ENCODE measurements around the gene NPHP3. TPM values are rescaled to one million over a fixed set of nuclear protein-coding genes. Genes with fewer than 3 reads are reported as not detected.

The NPHP3 gene
- total RNA-seq, 1 experiment from 2014 or later = 10.8 TPM

GRCh38 chr3:132721479-132722164, 587 bp downstream of the NPHP3 start:
- H3K27ac Mint-ChIP-seq = peak overlapping the region; percentile 86 to 95 (median 94); a peak in 6 of 7 replicates
- H3K4ac ChIP-seq (ENCODE audit: low read depth, low read length) = no peak overlapping the region
- peak overlapping the region; percentile 62 for H3K9ac ChIP-seq (ENCODE audit: extremely low read depth, insufficient read length, low read length)
- H2AFZ ChIP-seq (ENCODE audit: low read length) = no peak overlapping the region
- H3K4me1 ChIP-seq (ENCODE audit: insufficient read depth, low read length) = no peaks in the 10 kb centered on the region; the same call in 1 of the 2 replicates
- H3K23me2 ChIP-seq (ENCODE audit: insufficient read length, low read depth, low read length, poor library complexity, severe bottlenecking) = peaks cover 2% of the 10 kb centered on the region
- no peak overlapping the region for H2BK15ac ChIP-seq (ENCODE audit: low read depth, low read length)
- H4K8ac ChIP-seq (replicated peaks; ENCODE audit: insufficient read length, low read depth, low read length) = no peak overlapping the region
- H4K5ac ChIP-seq (ENCODE audit: insufficient read length, low read depth, low read length) = no peak overlapping the region
- H2BK120ac ChIP-seq (ENCODE audit: low read depth, low read length, poor library complexity, severe bottlenecking) = no peak overlapping the region
- peak; percentile 73 for DNase-seq
- H2BK12ac ChIP-seq (ENCODE audit: insufficient read length, low read depth, low read length) = no peak overlapping the region
- H2AK5ac ChIP-seq (ENCODE audit: insufficient read length, low read length) = no peak overlapping the region
- no peak overlapping the region for H3K56ac ChIP-seq (ENCODE audit: insufficient read length, low read depth, low read length)
- peaks cover 23 to 27% of the 10 kb centered on the region in 2 experiments for H3K4me1 Mint-ChIP-seq
- no peaks in the 10 kb centered on the region for H3K79me2 ChIP-seq (ENCODE audit: insufficient read depth, low read length)
- no peak overlapping the region for H2BK5ac ChIP-seq (ENCODE audit: insufficient read length, low read length)
- peak; percentile 48 for TF ChIP-seq CTCF (conservative IDR thresholded peaks at IDR 0.05)
- no peaks in the 10 kb centered on the region for H3K9me3 ChIP-seq (ENCODE audit: control insufficient read depth, low read depth, low read length)
- no peak overlapping the region for H4K91ac ChIP-seq (ENCODE audit: insufficient read length, low read depth, low read length)
- no peaks in the 10 kb centered on the region; a peak in 1 of 5 replicates for H3K9me3 Mint-ChIP-seq
- WGBS (ENCODE audit: extremely low coverage, insufficient read length, low lambda C conversion rate) = no CpG with 5 or more reads among the region's 47 CpGs
- H3K36me3 Mint-ChIP-seq (ENCODE audit: insufficient read depth in 1 of 3, low read depth in 3 of 3) = peaks cover 4 to 9% (median 8%) of the 10 kb centered on the region in 3 experiments; a peak in 6 of 7 replicates
- H3K23ac ChIP-seq (ENCODE audit: insufficient read length, low read depth, low read length) = no peak overlapping the region
- H3K18ac ChIP-seq (ENCODE audit: insufficient read length, low read depth, low read length) = peak overlapping the region; percentile 66
- H2BK20ac ChIP-seq (ENCODE audit: low read depth, low read length, poor library complexity, severe bottlenecking) = no peak overlapping the region
- H3K4me2 ChIP-seq (ENCODE audit: insufficient read depth, insufficient read length, low read length) = peak overlapping the region; percentile 46
- H3K27ac ChIP-seq (ENCODE audit: insufficient read length, low read depth, low read length) = no peak overlapping the region
- H3K27me3 Mint-ChIP-seq (ENCODE audit: low read depth) = no peaks in the 10 kb centered on the region
- peak overlapping the region; percentile 86 to 94 for H3K4me3 Mint-ChIP-seq
- peak overlapping the region; percentile 26 for H3K14ac ChIP-seq (ENCODE audit: insufficient read depth, low read length)
- no peaks in the 10 kb centered on the region for H3K27me3 ChIP-seq (ENCODE audit: insufficient read depth, low read length)
- H3K79me1 ChIP-seq (ENCODE audit: insufficient read depth, low read depth, low read length, poor library complexity, severe bottlenecking) = no peaks in the 10 kb centered on the region
- no peak overlapping the region for H3T11ph ChIP-seq (ENCODE audit: low read length)
- no peaks in the 10 kb centered on the region for H4K20me1 ChIP-seq (ENCODE audit: control insufficient read depth, insufficient read depth, insufficient read length)

Measured in H9 (cell line).